ENCODE measurements around the gene SEMG1. TPM values are rescaled to one million over a fixed set of nuclear protein-coding genes. Genes with fewer than 3 reads are reported as not detected.

SEMG1 gene
- total and polyA plus RNA-seq, 7 experiments from 2014 or later: not detected

GRCh38 chr20:45218636-45219035 lies 11.8 kb downstream of the SEMG1 start:
- ATAC-seq (no peak), DNase-seq (no peak)
- ChIA-PET POLR2A (no interaction called here), CTCF (no interaction called here)
- Histone ChIP-seq H3K27ac (ENCODE audit: low read depth, low read length) (no peak overlapping the region), H3K36me3 (ENCODE audit: control insufficient read depth in 2 of 3, insufficient read depth in 3 of 3, low read length in 3 of 3) (no peaks in the 10 kb centered on the region), H3K4me1 (ENCODE audit: control insufficient read depth in 2 of 2, insufficient read depth in 2 of 2, low read length in 2 of 2) (no peaks in the 10 kb centered on the region), H3K4me3 (ENCODE audit: low read length) (no peak overlapping the region), H3K27me3 (ENCODE audit: control insufficient read depth in 2 of 2, insufficient read depth in 2 of 2, low read length in 2 of 2) (no peaks in the 10 kb centered on the region), H3K9me3 (ENCODE audit: control insufficient read depth in 2 of 3, low read length in 3 of 3) (no peaks in the 10 kb centered on the region)
- no peak overlapping the region for H3K27ac Mint-ChIP-seq
- H3K4me3 Mint-ChIP-seq: no peak overlapping the region
- intact Hi-C loops (cut with micrococcal nuclease): no loop called here
- no peaks in the 10 kb centered on the region for H3K4me1 Mint-ChIP-seq
- no peaks in the 10 kb centered on the region for H3K36me3 Mint-ChIP-seq
- H3K9me3 Mint-ChIP-seq: peaks cover 0 to 3% (median 0%) of the 10 kb centered on the region in 11 donors
- H3K27me3 Mint-ChIP-seq: peaks cover 30 to 47% (median 34%) of the 10 kb centered on the region in 5 donors

GRCh38 chr20:45221076-45221475 lies 14.2 kb downstream of the SEMG1 start, which contains the start of gene SEMG2:
TSS of gene SEMG2 (plus strand) at chr20:45221373. CDS start at chr20:45221390, 17 bp downstream.
- intact Hi-C loops (cut with micrococcal nuclease): no loop called here
- peak within 1 kb of the TSS in 1 of 9 donors; percentile 39 for H3K27ac Mint-ChIP-seq
- CTCF ChIA-PET: interaction anchor here (0.7 kb wide), 1 partner anchor 191 kb away, joined by 3 read pairs; no protein-coding TSS in a partner anchor

GRCh38 chr20:45223136-45223535 lies 16.3 kb downstream of the SEMG1 start:
- no peak for ATAC-seq
- Histone ChIP-seq H3K36me3 (ENCODE audit: control insufficient read depth in 2 of 3, insufficient read depth in 3 of 3, low read length in 3 of 3) (no peaks in the 10 kb centered on the region), H3K4me1 (ENCODE audit: control insufficient read depth in 2 of 2, insufficient read depth in 2 of 2, low read length in 2 of 2) (no peaks in the 10 kb centered on the region), H3K27ac (ENCODE audit: low read depth, low read length) (no peak overlapping the region), H3K9me3 (ENCODE audit: control insufficient read depth in 2 of 3, low read length in 3 of 3) (no peaks in the 10 kb centered on the region), H3K4me3 (ENCODE audit: low read length) (no peak overlapping the region), H3K27me3 (ENCODE audit: control insufficient read depth in 2 of 2, insufficient read depth in 2 of 2, low read length in 2 of 2) (no peaks in the 10 kb centered on the region)
- Mint-ChIP-seq H3K4me1 (no peaks in the 10 kb centered on the region), H3K27ac (no peak overlapping the region), H3K27me3 (peaks cover 34 to 56% (median 47%) of the 10 kb centered on the region in 5 donors), H3K9me3 (peaks cover 0 to 3% (median 0%) of the 10 kb centered on the region in 11 donors), H3K4me3 (no peak overlapping the region), H3K36me3 (no peaks in the 10 kb centered on the region)
- intact Hi-C loops (cut with micrococcal nuclease): no loop called here
- ChIA-PET CTCF (no interaction called here), POLR2A (no interaction called here)
- no peak for DNase-seq

More at GRCh38 chr20:45221076-45221475, 14.2 kb downstream of the SEMG1 start, which contains the start of gene SEMG2:
- H3K27me3 Mint-ChIP-seq: peaks cover 33 to 50% (median 43%) of the 10 kb centered on the region in 5 donors
- H3K27ac ChIP-seq (ENCODE audit: low read depth, low read length): no peak within 1 kb of the TSS
- peaks cover 0 to 3% (median 0%) of the 10 kb centered on the region in 11 donors for H3K9me3 Mint-ChIP-seq
- no peaks in the 10 kb centered on the region for H3K27me3 ChIP-seq (ENCODE audit: control insufficient read depth in 2 of 2, insufficient read depth in 2 of 2, low read length in 2 of 2)
- H3K4me1 Mint-ChIP-seq: no peaks in the 10 kb centered on the region
- no peak for DNase-seq
- H3K4me3 Mint-ChIP-seq: no peak within 1 kb of the TSS
- H3K4me3 ChIP-seq (ENCODE audit: low read length): no peak within 1 kb of the TSS
- H3K4me1 ChIP-seq (ENCODE audit: control insufficient read depth in 2 of 2, insufficient read depth in 2 of 2, low read length in 2 of 2): no peaks in the 10 kb centered on the region
- no peaks in the 10 kb centered on the region for H3K36me3 ChIP-seq (ENCODE audit: control insufficient read depth in 2 of 3, insufficient read depth in 3 of 3, low read length in 3 of 3)
- no peaks in the 10 kb centered on the region for H3K36me3 Mint-ChIP-seq
- POLR2A ChIA-PET: no interaction called here
- no peak for ATAC-seq
- no peaks in the 10 kb centered on the region for H3K9me3 ChIP-seq (ENCODE audit: control insufficient read depth in 2 of 3, low read length in 3 of 3)

- ChIA-PET POLR2A (no interaction called here), CTCF (no interaction called here)
- Mint-ChIP-seq H3K27me3 (peaks cover 43 to 65% (median 46%) of the 10 kb centered on the region in 5 donors), H3K9me3 (no peaks in the 10 kb centered on the region), H3K4me3 (no peak overlapping the region), H3K4me1 (peaks cover 0 to 2% (median 0%) of the 10 kb centered on the region in 7 donors), H3K36me3 (no peaks in the 10 kb centered on the region), H3K27ac (no peak overlapping the region)
- ATAC-seq (no peak), DNase-seq (no peak)
- H3K36me3 ChIP-seq (ENCODE audit: control insufficient read depth in 2 of 3, insufficient read depth in 3 of 3, low read length in 3 of 3): no peaks in the 10 kb centered on the region
- intact Hi-C loops (cut with micrococcal nuclease): no loop called here
- H3K4me3 ChIP-seq (ENCODE audit: low read length): no peak overlapping the region
- no peaks in the 10 kb centered on the region for H3K4me1 ChIP-seq (ENCODE audit: control insufficient read depth in 2 of 2, insufficient read depth in 2 of 2, low read length in 2 of 2)
- H3K9me3 ChIP-seq (ENCODE audit: control insufficient read depth in 2 of 3, low read length in 3 of 3): no peaks in the 10 kb centered on the region
- no peak overlapping the region for H3K27ac ChIP-seq (ENCODE audit: low read depth, low read length)
- H3K27me3 ChIP-seq (ENCODE audit: control insufficient read depth in 2 of 2, insufficient read depth in 2 of 2, low read length in 2 of 2): no peaks in the 10 kb centered on the region
These were observed 19.5 kb downstream of the SEMG1 start for GRCh38 chr20:45226287-45226686.

DNA sequence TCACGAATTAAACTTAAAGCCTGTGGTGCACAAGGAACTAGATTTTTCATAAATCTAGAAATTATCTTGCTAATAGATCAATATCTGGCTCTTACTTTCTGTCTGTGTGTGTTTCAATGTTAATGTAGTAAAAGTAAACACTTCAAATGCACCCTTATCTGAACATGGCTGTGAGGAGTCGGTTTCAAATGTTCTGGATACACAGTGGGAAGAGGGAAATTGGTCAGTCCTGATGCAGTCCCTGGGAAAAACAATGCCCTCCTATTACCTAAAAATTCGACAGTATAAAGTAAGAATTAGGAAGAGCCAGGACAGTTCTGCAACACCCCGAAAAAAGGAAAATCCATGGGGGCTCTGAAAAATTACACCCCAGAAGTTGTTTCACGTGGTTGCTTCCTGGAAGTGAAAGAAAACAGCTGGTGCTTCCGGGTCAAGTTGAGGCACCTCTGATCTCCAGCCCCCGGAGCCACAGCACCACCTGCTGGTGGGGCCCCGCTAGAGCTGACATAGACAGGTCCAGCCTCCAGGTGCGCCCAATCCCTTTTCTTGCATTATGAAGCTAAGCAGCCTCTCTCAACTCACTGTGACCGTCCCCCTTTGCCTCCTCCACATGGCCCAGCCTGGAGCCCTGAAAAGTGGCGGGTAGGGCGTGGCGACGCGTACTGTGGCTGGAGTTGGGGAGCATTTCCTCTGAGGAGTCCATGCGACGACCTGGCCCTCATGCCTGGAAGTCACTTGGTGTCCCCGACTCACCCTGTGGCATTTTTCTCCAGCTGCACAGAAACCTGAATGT lies 22.6 kb downstream of the SEMG1 start:
- Mint-ChIP-seq H3K4me3 (no peak overlapping the region), H3K4me1 (peaks cover 0 to 2% (median 0%) of the 10 kb centered on the region in 7 donors), H3K36me3 (peaks cover 0 to 4% (median 0%) of the 10 kb centered on the region in 5 donors), H3K9me3 (peaks cover 0 to 7% (median 5%) of the 10 kb centered on the region in 11 donors), H3K27ac (no peak overlapping the region), H3K27me3 (peaks cover 39 to 60% (median 48%) of the 10 kb centered on the region in 5 donors)
- Histone ChIP-seq H3K4me3 (ENCODE audit: low read length) (no peak overlapping the region), H3K27ac (ENCODE audit: low read depth, low read length) (no peak overlapping the region), H3K36me3 (ENCODE audit: control insufficient read depth in 2 of 3, insufficient read depth in 3 of 3, low read length in 3 of 3) (no peaks in the 10 kb centered on the region), H3K27me3 (ENCODE audit: control insufficient read depth in 2 of 2, insufficient read depth in 2 of 2, low read length in 2 of 2) (peaks cover 0 to 7% of the 10 kb centered on the region in 2 donors), H3K4me1 (ENCODE audit: control insufficient read depth in 2 of 2, insufficient read depth in 2 of 2, low read length in 2 of 2) (no peaks in the 10 kb centered on the region), H3K9me3 (ENCODE audit: control insufficient read depth in 2 of 3, low read length in 3 of 3) (peaks cover 0 to under 1% (median 0%) of the 10 kb centered on the region in 3 experiments)
- DNase-seq: peak in 5 of 9 donors; percentile 2 to 47 (median 5)
- ATAC-seq: no peak
- POLR2A ChIA-PET: no interaction called here
- CTCF ChIA-PET: interaction anchor here (0.5 kb wide), 1 partner anchor 311 kb away, joined by 3 read pairs; no protein-coding TSS in a partner anchor
- intact Hi-C loops (cut with micrococcal nuclease): loop anchor here in 1 of 2 donors (10.0 kb wide), 1 partner anchor 55 kb away; the partner anchor contains the start of gene PI3

- intact Hi-C loops (cut with micrococcal nuclease): loop anchor here in 1 of 2 donors (10.0 kb wide), 1 partner anchor 56 kb away; the partner anchor contains the start of gene PI3
- peaks cover 0 to 12% (median 0%) of the 10 kb centered on the region in 3 experiments for H3K9me3 ChIP-seq (ENCODE audit: control insufficient read depth in 2 of 3, low read length in 3 of 3)
These were observed 23.8 kb downstream of the SEMG1 start for GRCh38 chr20:45230631-45231030.

More at GRCh38 chr20:45230631-45231030, 23.8 kb downstream of the SEMG1 start:
- Histone ChIP-seq H3K4me3 (ENCODE audit: low read length) (no peak overlapping the region), H3K36me3 (ENCODE audit: control insufficient read depth in 2 of 3, insufficient read depth in 3 of 3, low read length in 3 of 3) (no peaks in the 10 kb centered on the region), H3K27me3 (ENCODE audit: control insufficient read depth in 2 of 2, insufficient read depth in 2 of 2, low read length in 2 of 2) (peaks cover 0 to 7% of the 10 kb centered on the region in 2 donors), H3K27ac (ENCODE audit: low read depth, low read length) (no peak overlapping the region), H3K4me1 (ENCODE audit: control insufficient read depth in 2 of 2, insufficient read depth in 2 of 2, low read length in 2 of 2) (no peaks in the 10 kb centered on the region)
- ATAC-seq (no peak), DNase-seq (no peak)
- Mint-ChIP-seq H3K27ac (no peak overlapping the region), H3K9me3 (peaks cover 0 to 18% (median 9%) of the 10 kb centered on the region in 11 donors), H3K4me3 (no peak overlapping the region), H3K27me3 (peaks cover 31 to 64% (median 49%) of the 10 kb centered on the region in 5 donors), H3K4me1 (peaks cover 0 to 2% (median 0%) of the 10 kb centered on the region in 7 donors), H3K36me3 (peaks cover 0 to 5% (median 0%) of the 10 kb centered on the region in 5 donors)
- CTCF ChIA-PET: no interaction called here
- POLR2A ChIA-PET: no interaction called here
